ENCODE measurements around the gene GTF2H1.

GTF2H1 gene

GRCh38 chr11:18321969-18322711 lies at the start of gene GTF2H1, which contains the start of gene HPS5:
TSS of gene GTF2H1 (plus strand) at chr11:18322567. CDS start at chr11:18333075, 10,508 bp downstream.
TSS of gene HPS5 (minus strand) at chr11:18322140. CDS start at chr11:18317858, 4,282 bp downstream.
- ChIA-PET POLR2A (interaction anchor here (0.7 to 1.2 kb wide), 5 partner anchors 9 to 400 kb away, joined by 3 to 4 read pairs (median 4); partner anchors contain the start of gene LDHA), CTCF (interaction anchor here (1.4 to 2.3 kb wide), 4 partner anchors 10 to 79 kb away, joined by 3 to 11 read pairs (median 6); no protein-coding TSS in a partner anchor)
- peak; percentile 96 for DNase-seq (ENCODE audit: extremely low spot score)
- TF ChIP-seq CTCF (IDR thresholded peaks at IDR 0.05; ENCODE audit: control extremely low read depth, extremely low read depth, low read depth, missing control alignments) = no peak

GRCh38 chr11:18277565-18278271 lies 44.6 kb upstream of the GTF2H1 start:
- CTCF ChIA-PET = interaction anchor here (0.9 to 1.1 kb wide), 2 partner anchors 34 to 37 kb away, joined by 3 to 4 read pairs; no protein-coding TSS in a partner anchor
- POLR2A ChIA-PET = no interaction called here
- TF ChIP-seq CTCF (IDR thresholded peaks at IDR 0.05; ENCODE audit: control extremely low read depth, extremely low read depth, low read depth, missing control alignments) = no peak
- DNase-seq (ENCODE audit: extremely low spot score) = no peak

- CTCF ChIA-PET = interaction anchor here (1.2 to 2.6 kb wide), 3 partner anchors 13 to 36 kb away, joined by 3 to 10 read pairs (median 5); no protein-coding TSS in a partner anchor
- peak; percentile 35 for DNase-seq (ENCODE audit: extremely low spot score)
- TF ChIP-seq CTCF (IDR thresholded peaks at IDR 0.05; ENCODE audit: control extremely low read depth, extremely low read depth, low read depth, missing control alignments) = no peak
- POLR2A ChIA-PET = no interaction called here
Measured at GRCh38 chr11:18280438-18281045, 41.8 kb upstream of the GTF2H1 start.

- CTCF ChIA-PET = interaction anchor here (1.2 to 2.6 kb wide), 2 partner anchors 12 to 38 kb away, joined by 3 to 10 read pairs; no protein-coding TSS in a partner anchor
- TF ChIP-seq CTCF (IDR thresholded peaks at IDR 0.05; ENCODE audit: control extremely low read depth, extremely low read depth, low read depth, missing control alignments) = no peak
- POLR2A ChIA-PET = no interaction called here
- no peak for DNase-seq (ENCODE audit: extremely low spot score)
Measured at GRCh38 chr11:18282626-18283025, 39.7 kb upstream of the GTF2H1 start.

- TF ChIP-seq CTCF (IDR thresholded peaks at IDR 0.05; ENCODE audit: control extremely low read depth, extremely low read depth, low read depth, missing control alignments) = no peak
- ChIA-PET POLR2A (no interaction called here), CTCF (interaction anchor here (0.8 to 1.0 kb wide), 3 partner anchors 10 to 169 kb away, joined by 3 read pairs; no protein-coding TSS in a partner anchor)
- no peak for DNase-seq (ENCODE audit: extremely low spot score)
Measured at GRCh38 chr11:18285841-18286240, 36.5 kb upstream of the GTF2H1 start.

- DNase-seq (ENCODE audit: extremely low spot score) = no peak
- ChIA-PET POLR2A (no interaction called here), CTCF (interaction anchor here (1.2 to 1.3 kb wide), 2 partner anchors 37 to 45 kb away, joined by 3 read pairs; no protein-coding TSS in a partner anchor)
- no peak for TF ChIP-seq CTCF (IDR thresholded peaks at IDR 0.05; ENCODE audit: control extremely low read depth, extremely low read depth, low read depth, missing control alignments)
Measured at GRCh38 chr11:18288911-18289310, 33.5 kb upstream of the GTF2H1 start.
